NB4 (cell line): ENCODE measurements around the gene G6PC1.

Experiments
- CTCF ChIP-seq: IDR thresholded peaks from one replicate; pipeline ENCODE4 v1.5.1; 2012; ENCODE audit warnings: low read depth, low read length
- MYC ChIP-seq: IDR thresholded peaks from 2 replicates; pipeline ENCODE4 v1.6.1; 2011; ENCODE audit warnings: low read depth, low read length
- POLR2A ChIP-seq: IDR thresholded peaks from 2 replicates; pipeline ENCODE4 v1.6.1; 2011; ENCODE audit warnings: mild to moderate bottlenecking; ENCODE audit not compliant: insufficient read length; ENCODE audit errors: extremely low read depth

- TF ChIP-seq CTCF (no peak), POLR2A (no peak), MYC (no peak)
Observed at GRCh38 chr17:42878924-42879595, 21.5 kb upstream of the G6PC1 start.
